ENCODE data around the gene SDS. TPM values are rescaled to one million over a fixed set of nuclear protein-coding genes. Genes with fewer than 3 reads are reported as not detected.

SDS gene
- total and polyA plus RNA-seq, 4 experiments from 2014 or later: 1.4 to 1.5 TPM; not detected in 2

DNA sequence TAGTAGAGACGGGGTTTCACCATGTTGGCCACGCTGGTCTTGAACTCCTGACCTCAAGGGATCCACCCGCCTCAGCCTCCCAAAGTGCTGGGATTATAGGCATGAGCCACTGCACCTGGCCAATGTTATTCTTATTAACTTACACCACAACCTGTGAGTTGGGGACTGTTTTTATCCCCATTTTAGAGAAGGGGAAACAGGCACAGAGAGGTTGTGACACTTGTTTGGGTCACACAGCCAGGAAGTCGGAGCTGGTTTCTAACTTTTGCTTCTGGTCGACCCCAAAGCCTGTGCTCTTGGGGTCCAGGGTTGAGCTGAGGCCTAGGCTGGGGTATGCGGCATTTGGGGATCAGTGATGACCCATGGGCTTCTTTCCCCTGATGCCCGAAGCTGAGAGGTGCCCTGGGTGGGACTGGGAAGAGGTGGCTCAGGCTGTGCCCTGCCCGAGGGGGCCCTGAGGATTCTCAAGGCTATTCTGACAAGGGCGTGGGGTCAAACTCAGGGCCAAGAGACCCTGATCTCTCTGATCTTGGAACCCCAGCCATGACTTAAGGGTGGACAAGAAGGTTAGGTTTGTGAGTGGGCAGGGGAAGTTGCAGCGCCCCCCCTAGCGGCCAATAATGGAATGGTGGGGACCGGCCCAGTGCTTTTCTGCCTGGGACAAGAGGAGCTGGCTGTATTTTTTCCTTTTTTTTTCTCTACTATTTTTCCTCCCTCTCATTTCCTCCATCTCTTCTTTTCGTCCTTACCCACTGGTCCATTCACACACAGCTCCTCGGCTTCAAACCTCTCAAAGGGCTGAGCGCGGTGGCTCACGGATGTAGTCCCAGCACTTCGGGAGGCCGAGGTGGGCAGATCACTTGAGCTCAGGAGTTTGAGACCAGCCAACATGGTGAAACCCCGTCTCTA, 21.5 kb upstream of the SDS start:
- Histone ChIP-seq H3K4me1 (ENCODE audit: insufficient read depth, low read length) (no peaks in the 10 kb centered on the region), H3K27ac (ENCODE audit: low read depth, low read length) (no peak overlapping the region), H3K27me3 (ENCODE audit: insufficient read depth, low read length) (no peaks in the 10 kb centered on the region), H3K36me3 (ENCODE audit: insufficient read depth, low read length) (no peaks in the 10 kb centered on the region), H3K9me3 (ENCODE audit: control insufficient read depth in 1 of 2, low read length in 2 of 2) (no peaks in the 10 kb centered on the region), H3K4me3 (ENCODE audit: low read length in 2 of 2) (no peak overlapping the region)
- H3K4me1 Mint-ChIP-seq: peaks cover 0 to 13% (median 0%) of the 10 kb centered on the region in 4 donors
- ChIA-PET POLR2A (ENCODE audit: partially characterized antibody) (interaction anchor here (0.6 kb wide), 1 partner anchor 97 kb away, joined by 3 read pairs; no protein-coding TSS in a partner anchor), CTCF (ENCODE audit: partially characterized antibody) (interaction anchor here (0.5 to 2.3 kb wide), 16 partner anchors 11 to 252 kb away, joined by 3 to 28 read pairs (median 3); partner anchors contain the start of gene SDS)
- DNase-seq: peak; percentile 30 to 43 (median 35)
- intact Hi-C loops (cut with micrococcal nuclease): loop anchor here (2.0 kb wide), 1 partner anchor 376 kb away; no protein-coding TSS in a partner anchor
- H3K27ac Mint-ChIP-seq: no peak overlapping the region
- H3K9me3 Mint-ChIP-seq: no peaks in the 10 kb centered on the region
- no peaks in the 10 kb centered on the region for H3K36me3 Mint-ChIP-seq
- H3K27me3 Mint-ChIP-seq: peaks cover 6 to 11% of the 10 kb centered on the region in 2 donors
- no peak overlapping the region for H3K4me3 Mint-ChIP-seq

DNA sequence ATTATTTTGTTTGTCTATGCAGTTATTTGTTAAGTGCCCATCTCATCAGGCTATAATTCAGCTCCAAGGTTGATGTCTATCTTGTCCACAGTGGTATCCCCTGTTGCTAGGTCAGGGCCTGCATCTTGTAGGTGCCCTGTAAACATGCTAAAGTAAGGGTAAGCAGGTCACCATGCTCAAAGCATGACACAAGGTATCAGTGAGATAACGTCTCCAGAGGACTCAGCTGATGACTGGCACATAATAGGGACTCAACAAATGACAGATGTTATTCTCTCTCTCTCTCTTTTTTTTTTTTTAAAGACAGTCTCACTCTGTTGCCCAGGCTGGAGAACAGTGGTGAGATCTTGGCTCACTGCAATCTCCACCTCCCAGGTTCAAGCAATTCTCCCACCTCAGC, 20.8 kb upstream of the SDS start:
- no peak overlapping the region for H3K27ac ChIP-seq (ENCODE audit: low read depth, low read length)
- ChIA-PET POLR2A (ENCODE audit: partially characterized antibody) (no interaction called here), CTCF (ENCODE audit: partially characterized antibody) (interaction anchor here (0.7 to 2.3 kb wide), 6 partner anchors 11 to 228 kb away, joined by 3 to 28 read pairs (median 4); no protein-coding TSS in a partner anchor)
- Mint-ChIP-seq H3K27me3 (peaks cover 3 to 8% of the 10 kb centered on the region in 2 donors), H3K4me3 (no peak overlapping the region), H3K4me1 (peaks cover 0 to 13% (median 0%) of the 10 kb centered on the region in 4 donors), H3K36me3 (no peaks in the 10 kb centered on the region), H3K27ac (peak overlapping the region in 1 of 7 donors; percentile 5), H3K9me3 (peaks cover 0 to 2% (median 0%) of the 10 kb centered on the region in 8 donors)
- H3K27me3 ChIP-seq (ENCODE audit: insufficient read depth, low read length): no peaks in the 10 kb centered on the region
- no peaks in the 10 kb centered on the region for H3K9me3 ChIP-seq (ENCODE audit: control insufficient read depth in 1 of 2, low read length in 2 of 2)
- intact Hi-C loops (cut with micrococcal nuclease): loop anchor here (2.0 kb wide), 1 partner anchor 376 kb away; no protein-coding TSS in a partner anchor
- no peaks in the 10 kb centered on the region for H3K36me3 ChIP-seq (ENCODE audit: insufficient read depth, low read length)
- H3K4me1 ChIP-seq (ENCODE audit: insufficient read depth, low read length): no peaks in the 10 kb centered on the region
- H3K4me3 ChIP-seq (ENCODE audit: low read length in 2 of 2): no peak overlapping the region
- no peak for DNase-seq

DNA sequence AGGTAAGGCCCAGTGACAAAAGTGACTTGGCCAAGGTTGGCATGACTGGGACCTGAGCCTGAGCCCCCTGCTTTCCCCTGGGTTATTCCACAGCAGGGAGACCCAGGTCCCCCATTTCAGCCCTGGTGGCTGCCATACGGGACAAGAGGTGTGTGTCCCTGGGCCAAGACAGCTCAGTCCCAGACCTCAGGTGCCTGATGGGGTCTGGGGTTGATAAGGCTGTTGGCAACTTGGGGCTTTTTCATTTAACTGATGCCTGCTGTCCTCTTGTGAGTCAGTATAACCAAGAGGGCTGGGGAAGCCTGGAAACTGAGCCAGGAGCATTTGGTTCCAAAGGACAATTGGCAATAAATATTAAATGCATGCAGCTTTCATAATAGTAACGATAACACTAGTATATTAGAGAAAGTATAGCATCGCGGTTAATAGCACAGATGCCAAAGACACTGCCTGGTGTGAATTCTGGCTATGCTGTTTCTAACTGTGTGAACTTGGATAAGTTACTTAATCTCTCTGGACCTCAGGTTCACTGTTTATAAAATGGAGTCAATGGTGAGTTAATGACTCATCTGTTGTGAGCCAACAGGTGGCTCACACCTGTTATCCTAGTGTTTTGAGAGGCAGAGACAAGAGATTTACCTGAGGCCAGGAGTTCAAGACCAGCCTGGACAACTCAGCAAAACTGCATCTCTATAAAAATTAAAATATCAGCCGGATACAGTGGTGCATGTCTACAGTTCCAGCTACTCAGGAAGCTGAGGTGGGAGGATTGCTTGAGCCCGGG, 19.4 kb upstream of the SDS start:
- Mint-ChIP-seq H3K36me3 (no peaks in the 10 kb centered on the region), H3K9me3 (peaks cover 0 to 2% (median 0%) of the 10 kb centered on the region in 8 donors), H3K4me3 (peak overlapping the region in 2 of 8 donors; percentile 8 to 90), H3K27me3 (peaks cover 3% of the 10 kb centered on the region in 2 donors), H3K4me1 (peaks cover 0 to 13% (median 0%) of the 10 kb centered on the region in 4 donors), H3K27ac (no peak overlapping the region)
- no peaks in the 10 kb centered on the region for H3K4me1 ChIP-seq (ENCODE audit: insufficient read depth, low read length)
- no peaks in the 10 kb centered on the region for H3K9me3 ChIP-seq (ENCODE audit: control insufficient read depth in 1 of 2, low read length in 2 of 2)
- ChIA-PET CTCF (ENCODE audit: partially characterized antibody) (interaction anchor here (1.7 kb wide), 2 partner anchors 10 to 226 kb away, joined by 4 to 7 read pairs; no protein-coding TSS in a partner anchor), POLR2A (ENCODE audit: partially characterized antibody) (no interaction called here)
- H3K36me3 ChIP-seq (ENCODE audit: insufficient read depth, low read length): no peaks in the 10 kb centered on the region
- no peak for DNase-seq
- no peaks in the 10 kb centered on the region for H3K27me3 ChIP-seq (ENCODE audit: insufficient read depth, low read length)
- intact Hi-C loops (cut with micrococcal nuclease): no loop called here
- no peak overlapping the region for H3K27ac ChIP-seq (ENCODE audit: low read depth, low read length)
- H3K4me3 ChIP-seq (ENCODE audit: low read length in 2 of 2): no peak overlapping the region

DNA sequence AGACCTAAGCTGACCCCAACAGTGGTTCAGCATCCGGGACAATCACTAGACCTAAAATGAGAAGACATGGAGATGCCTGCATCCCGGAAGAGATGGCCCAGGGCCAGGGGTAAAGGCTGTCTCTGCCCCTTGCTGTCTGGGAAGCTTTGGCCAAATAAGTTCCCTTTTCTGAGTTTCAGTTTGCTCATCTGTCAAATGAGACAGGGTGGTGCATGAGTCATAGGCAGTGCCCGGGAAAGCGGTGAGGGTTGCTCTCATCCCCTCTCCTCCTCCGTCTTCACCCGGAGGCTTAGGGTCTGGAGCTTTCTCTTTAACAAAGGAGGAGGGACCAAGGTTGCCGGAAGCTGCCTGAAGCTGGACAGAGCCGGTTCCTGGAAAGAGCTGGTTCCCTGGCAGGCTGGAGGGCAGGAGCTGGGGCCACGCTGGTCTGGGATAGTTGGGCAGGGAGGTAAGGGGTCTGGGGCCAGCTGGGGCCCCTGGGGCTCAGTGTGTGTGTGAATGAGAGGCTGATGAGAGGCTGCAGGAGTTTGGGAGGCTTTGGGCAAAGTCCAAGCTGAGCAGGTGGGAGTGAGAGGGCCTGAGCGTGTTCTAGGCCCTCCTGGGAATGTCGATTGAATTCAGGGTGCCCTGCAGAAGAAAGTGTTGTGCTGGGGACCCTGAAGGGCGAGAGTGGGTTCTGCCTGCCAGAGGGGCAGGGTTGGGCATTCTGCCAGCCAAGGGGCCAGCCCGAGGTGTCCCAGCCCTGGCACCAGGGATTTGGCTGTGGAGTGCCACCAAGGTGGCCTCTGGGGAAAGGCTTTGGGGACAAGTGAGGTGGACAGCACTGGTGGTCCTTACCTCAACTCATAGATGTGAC, 18.6 kb upstream of the SDS start, which contains the start of gene SDSL:
Gene SDSL (plus strand): TSS at position 351 of the 856 bp plus-strand sequence. CDS start 5,603 bp downstream, outside the sequence.
- Histone ChIP-seq H3K27me3 (ENCODE audit: insufficient read depth, low read length) (no peaks in the 10 kb centered on the region), H3K9me3 (ENCODE audit: control insufficient read depth in 1 of 2, low read length in 2 of 2) (no peaks in the 10 kb centered on the region), H3K36me3 (ENCODE audit: insufficient read depth, low read length) (no peaks in the 10 kb centered on the region), H3K4me3 (ENCODE audit: low read length in 2 of 2) (no peak within 1 kb of the TSS), H3K4me1 (ENCODE audit: insufficient read depth, low read length) (no peaks in the 10 kb centered on the region), H3K27ac (ENCODE audit: low read depth, low read length) (no peak within 1 kb of the TSS)
- no peak for DNase-seq
- CTCF ChIA-PET (ENCODE audit: partially characterized antibody): interaction anchor here (1.7 kb wide), 2 partner anchors 9 to 226 kb away, joined by 4 to 7 read pairs; no protein-coding TSS in a partner anchor
- peak within 1 kb of the TSS in 2 of 8 donors; percentile 86 to 90 for H3K4me3 Mint-ChIP-seq
- H3K36me3 Mint-ChIP-seq: no peaks in the 10 kb centered on the region
- H3K27ac Mint-ChIP-seq: peak within 1 kb of the TSS in 2 of 7 donors; percentile 36 to 59
- H3K27me3 Mint-ChIP-seq: peaks cover 2% of the 10 kb centered on the region in 2 donors
- POLR2A ChIA-PET (ENCODE audit: partially characterized antibody): no interaction called here
- H3K4me1 Mint-ChIP-seq: peaks cover 0 to 13% (median 0%) of the 10 kb centered on the region in 4 donors
- peaks cover 0 to 2% (median 0%) of the 10 kb centered on the region in 8 donors for H3K9me3 Mint-ChIP-seq
- intact Hi-C loops (cut with micrococcal nuclease): no loop called here

DNA sequence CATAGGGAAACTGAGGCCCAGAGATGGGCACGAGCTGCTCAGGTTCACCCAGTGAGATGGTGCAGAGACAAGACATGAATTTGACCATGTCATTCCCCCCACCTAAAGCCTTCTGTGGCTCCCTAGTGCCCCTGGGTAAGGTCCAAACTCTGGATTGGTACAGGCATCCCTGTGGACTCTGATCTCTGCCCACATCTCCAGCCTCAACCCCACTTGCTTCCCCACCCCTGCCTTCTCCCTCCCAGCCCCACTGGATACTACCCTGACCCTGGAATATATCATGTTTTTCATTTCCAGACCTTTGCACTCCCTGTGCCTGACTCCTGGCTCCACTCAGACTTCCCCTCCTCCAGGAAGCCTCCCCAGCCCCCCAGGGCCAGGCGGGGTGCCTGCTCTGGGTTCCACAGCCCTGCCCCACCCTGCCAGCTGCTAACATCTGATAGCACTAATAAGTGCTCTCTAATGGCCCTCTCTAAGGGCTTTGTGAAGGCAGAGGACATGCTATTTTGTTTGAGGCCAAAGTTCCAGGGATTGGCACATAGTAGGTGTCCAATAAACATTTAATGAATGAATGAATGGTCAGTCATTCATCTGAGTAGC, 17.4 kb upstream of the SDS start:
- H3K36me3 Mint-ChIP-seq: no peaks in the 10 kb centered on the region
- H3K27me3 ChIP-seq (ENCODE audit: insufficient read depth, low read length): no peaks in the 10 kb centered on the region
- H3K4me3 ChIP-seq (ENCODE audit: low read length in 2 of 2): no peak overlapping the region
- intact Hi-C loops (cut with micrococcal nuclease): no loop called here
- no peak overlapping the region for H3K27ac Mint-ChIP-seq
- no peaks in the 10 kb centered on the region for H3K36me3 ChIP-seq (ENCODE audit: insufficient read depth, low read length)
- H3K9me3 Mint-ChIP-seq: peaks cover 0 to 2% (median 0%) of the 10 kb centered on the region in 8 donors
- H3K4me3 Mint-ChIP-seq: no peak overlapping the region
- CTCF ChIA-PET (ENCODE audit: partially characterized antibody): interaction anchor here (1.7 kb wide), 1 partner anchor 8 kb away, joined by 4 read pairs; no protein-coding TSS in a partner anchor
- no peaks in the 10 kb centered on the region for H3K9me3 ChIP-seq (ENCODE audit: control insufficient read depth in 1 of 2, low read length in 2 of 2)
- POLR2A ChIA-PET (ENCODE audit: partially characterized antibody): no interaction called here
- H3K27me3 Mint-ChIP-seq: peaks cover 3 to 4% of the 10 kb centered on the region in 2 donors
- H3K4me1 Mint-ChIP-seq: peaks cover 0 to 13% (median 0%) of the 10 kb centered on the region in 4 donors
- H3K4me1 ChIP-seq (ENCODE audit: insufficient read depth, low read length): no peaks in the 10 kb centered on the region
- no peak overlapping the region for H3K27ac ChIP-seq (ENCODE audit: low read depth, low read length)
- DNase-seq: no peak

DNA sequence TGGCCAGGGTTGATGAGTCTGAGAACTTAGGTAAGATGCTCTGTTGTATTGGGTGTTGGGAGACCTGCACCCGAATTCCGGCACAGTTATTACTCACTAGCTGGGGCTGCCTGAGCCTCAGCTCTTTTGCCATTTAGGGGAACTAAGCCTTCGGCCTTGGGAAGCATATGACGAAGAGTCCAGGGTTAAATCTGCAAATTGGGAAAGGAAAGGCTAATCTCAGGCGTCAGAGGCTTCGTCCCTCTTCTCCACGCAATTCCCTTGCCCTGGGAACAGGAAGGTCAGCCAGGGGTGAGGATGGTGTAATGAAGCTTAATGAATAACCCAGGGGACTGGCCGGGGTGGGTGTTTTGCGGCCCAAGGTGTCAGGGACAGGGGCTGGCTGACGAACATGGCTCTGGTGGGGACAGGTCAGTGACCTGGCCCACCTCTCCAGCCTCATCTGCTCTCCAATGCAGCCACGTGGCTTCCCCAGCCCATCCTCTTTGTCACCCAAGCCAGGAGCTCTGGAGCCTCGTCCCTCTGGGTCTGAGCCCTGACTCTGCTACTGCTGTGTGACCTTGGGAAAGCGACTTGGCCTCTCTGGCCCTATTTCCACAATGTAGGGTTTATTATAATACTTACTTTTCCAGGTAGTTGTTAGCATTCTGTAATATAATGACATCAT, 14.7 kb upstream of the SDS start:
- Histone ChIP-seq H3K27ac (ENCODE audit: low read depth, low read length) (no peak overlapping the region), H3K4me3 (ENCODE audit: low read length in 2 of 2) (no peak overlapping the region), H3K9me3 (ENCODE audit: control insufficient read depth in 1 of 2, low read length in 2 of 2) (no peaks in the 10 kb centered on the region), H3K27me3 (ENCODE audit: insufficient read depth, low read length) (no peaks in the 10 kb centered on the region), H3K36me3 (ENCODE audit: insufficient read depth, low read length) (no peaks in the 10 kb centered on the region), H3K4me1 (ENCODE audit: insufficient read depth, low read length) (no peaks in the 10 kb centered on the region)
- H3K27me3 Mint-ChIP-seq: peaks cover 3 to 4% of the 10 kb centered on the region in 2 donors
- H3K4me1 Mint-ChIP-seq: peaks cover 0 to 13% (median 0%) of the 10 kb centered on the region in 4 donors
- no peaks in the 10 kb centered on the region for H3K36me3 Mint-ChIP-seq
- peaks cover 0 to 2% (median 0%) of the 10 kb centered on the region in 8 donors for H3K9me3 Mint-ChIP-seq
- intact Hi-C loops (cut with micrococcal nuclease): no loop called here
- CTCF ChIA-PET (ENCODE audit: partially characterized antibody): no interaction called here
- H3K4me3 Mint-ChIP-seq: no peak overlapping the region
- POLR2A ChIA-PET (ENCODE audit: partially characterized antibody): no interaction called here
- no peak overlapping the region for H3K27ac Mint-ChIP-seq
- no peak for DNase-seq

Data from CD4-positive, alpha-beta memory T cell (primary cell).